T-helper 1 cell treated with Interleukin-12 subunit alpha and Interleukin-12 subunit beta and Interleukin-4 antibody, amounts not matched to agents 30 ng/mL and 1 ng/mL, for 36 hours (primary cell): ENCODE measurements around the gene BTG1. TPM values are rescaled to one million over a fixed set of nuclear protein-coding genes. Genes with fewer than 3 reads are reported as not detected.
"Not testable (repeated sequence)": the region's sequence is repeated elsewhere in the genome, so short reads cannot be mapped to it uniquely, and the experiment has no call there.

Experiments used
- intact Hi-C: fragments of 100-400 bp; cut with micrococcal nuclease; formaldehyde crosslinking; loops from one replicate; pipeline ENCODE4 v1.15.1; 2024
- total RNA-seq: library from RNA; stranded (reverse); gene quantifications from 2 replicates; pipeline ENCODE4 v1.2.3, GENCODE V29; 2022

BTG1 gene
- total RNA-seq, 1 donor from 2014 or later, result 189 TPM

- intact Hi-C loops, result no loop called here
These were observed 38.6 kb downstream of the BTG1 start for GRCh38 chr12:92107094-92107493.

GRCh38 chr12:92105676-92106075 lies 40.0 kb downstream of the BTG1 start:
- intact Hi-C loops, result no loop called here

GRCh38 chr12:92105110-92105509 lies 40.5 kb downstream of the BTG1 start:
- intact Hi-C loops, result no loop called here

- intact Hi-C loops, result no loop called here
These were observed 43.0 kb downstream of the BTG1 start for GRCh38 chr12:92102606-92103005.

- intact Hi-C loops, result no loop called here
These were observed 46.9 kb downstream of the BTG1 start for GRCh38 chr12:92098594-92099380.

GRCh38 chr12:92096346-92097136 lies 49.1 kb downstream of the BTG1 start:
- intact Hi-C loops, result loop anchor here (2.0 kb wide), 1 partner anchor 14 kb away; no protein-coding TSS in a partner anchor

GRCh38 chr12:92094751-92095161 lies 50.9 kb downstream of the BTG1 start:
- intact Hi-C loops, result no loop called here

- intact Hi-C loops, result not testable (repeated sequence)
These were observed 51.3 kb downstream of the BTG1 start for GRCh38 chr12:92094301-92094700.
